MCF 10A (cell line): Measurements from ENCODE around the gene OXLD1. TPM values are rescaled to one million over a fixed set of nuclear protein-coding genes. Genes with fewer than 3 reads are reported as not detected.
A peak's percentile ranks its signal among the peaks of the same experiment; 100 is the strongest.

Experiments used
- Bru-seq: library from RNA; stranded (reverse); fragments of 400-500 nt; gene quantifications from one replicate; lab custom pipeline; 2021; lab: Mats Ljungman, UMichigan
- BruChase-seq, 2 experiments: library from RNA; stranded (reverse); fragments of 400-500 nt; gene quantifications; one replicate each; lab custom pipeline; 2021; lab: Mats Ljungman, UMichigan
- BruUV-seq: library from RNA; stranded (reverse); fragments of 400-500 nt; replicated peaks from 2 replicates; lab custom pipeline; 2021; lab: Mats Ljungman, UMichigan
- CTCF ChIA-PET: fragments of 300-600 bp; sonication (Branson Sonifier 250); formaldehyde crosslinking; extraction: SDS; loops from one replicate; lab custom pipeline; 2021; ENCODE audit warnings: antibody characterized with exemption, inconsistent platforms; lab: Yijun Ruan, JAX
- POLR2A ChIA-PET: fragments of 300-600, 350-650 bp; sonication (Branson Sonifier 250); formaldehyde crosslinking; extraction: SDS; loops from one replicate; lab custom pipeline; 2020; ENCODE audit warnings: antibody characterized with exemption, inconsistent platforms; lab: Yijun Ruan, JAX
- DNase-seq: peaks from one replicate; pipeline ENCODE4 v3.0.0-alpha.2; 2018; ENCODE audit not compliant: unreplicated experiment
- H3K27ac Mint-ChIP-seq: one replicate; pipeline ENCODE4 v1.8.0; 2022; ENCODE audit warnings: mild to moderate bottlenecking, low read depth, mixed read lengths; ENCODE audit not compliant: unreplicated experiment
- H3K27me3 Mint-ChIP-seq: one replicate; pipeline ENCODE4 v1.8.0; 2022; ENCODE audit warnings: mixed read lengths; ENCODE audit not compliant: insufficient read depth, unreplicated experiment
- H3K36me3 Mint-ChIP-seq: one replicate; pipeline ENCODE4 v1.8.0; 2022; ENCODE audit warnings: mild to moderate bottlenecking, moderate library complexity, mixed read lengths; ENCODE audit not compliant: insufficient read depth, unreplicated experiment
- H3K4me1 Mint-ChIP-seq: one replicate; pipeline ENCODE4 v1.8.0; 2022; ENCODE audit warnings: mixed read lengths; ENCODE audit not compliant: insufficient read depth, unreplicated experiment
- H3K4me3 Mint-ChIP-seq: one replicate; pipeline ENCODE4 v1.8.0; 2022; ENCODE audit warnings: mild to moderate bottlenecking, moderate library complexity, mixed read lengths; ENCODE audit not compliant: unreplicated experiment
- H3K9me3 Mint-ChIP-seq: one replicate; pipeline ENCODE4 v1.8.0; 2022; ENCODE audit warnings: mixed read lengths; ENCODE audit not compliant: unreplicated experiment
- intact Hi-C: fragments of 100-400 bp; cut with micrococcal nuclease; formaldehyde crosslinking; loops from 2 replicates; pipeline ENCODE4 v1.14.1; 2022
- long read RNA-seq: library from polyadenylated mRNA; stranded (forward); transcript quantifications from one replicate; pipeline ENCODE4 v2.0.0, GENCODE V29; 2022
- total RNA-seq: library from RNA; stranded (reverse); gene quantifications from 2 replicates; pipeline ENCODE4 v1.2.3, GENCODE V29; 2022
- TF ChIP-seq, protein P1 (sequence below): fragments of 200-600 bp; IDR thresholded peaks from one replicate; pipeline ENCODE4 v1.8.0; 2022; ENCODE audit warnings: antibody characterized with exemption, mild to moderate bottlenecking; ENCODE audit not compliant: unreplicated experiment

Gene OXLD1
- total RNA-seq (47.6 and 54.8 TPM in 2 replicates), Bru-seq, nascent RNA (percentile 72 among the genes with signal in this experiment), BruChase-seq, experiment 1, labeled RNA remaining after a 6-hour chase (percentile 76 among the genes with signal in this experiment), BruChase-seq, experiment 2, labeled RNA remaining after a 2-hour chase (percentile 83 among the genes with signal in this experiment)
- long read RNA-seq, transcript OXLD1-207 (2 exons, 821 nt) = minor isoform, 19 of 89 reads
- long read RNA-seq, transcript OXLD1-201 (2 exons, 620 nt) = major isoform, 36 of 89 reads
- long read RNA-seq, transcript OXLD1-206 (1 exons, 1,600 nt) = minor isoform, 23 of 89 reads
- long read RNA-seq, partial matches to known transcripts = 0 of 89 reads
- long read RNA-seq, other reads (novel, unspliced or antisense) = 6 of 89 reads

DNA sequence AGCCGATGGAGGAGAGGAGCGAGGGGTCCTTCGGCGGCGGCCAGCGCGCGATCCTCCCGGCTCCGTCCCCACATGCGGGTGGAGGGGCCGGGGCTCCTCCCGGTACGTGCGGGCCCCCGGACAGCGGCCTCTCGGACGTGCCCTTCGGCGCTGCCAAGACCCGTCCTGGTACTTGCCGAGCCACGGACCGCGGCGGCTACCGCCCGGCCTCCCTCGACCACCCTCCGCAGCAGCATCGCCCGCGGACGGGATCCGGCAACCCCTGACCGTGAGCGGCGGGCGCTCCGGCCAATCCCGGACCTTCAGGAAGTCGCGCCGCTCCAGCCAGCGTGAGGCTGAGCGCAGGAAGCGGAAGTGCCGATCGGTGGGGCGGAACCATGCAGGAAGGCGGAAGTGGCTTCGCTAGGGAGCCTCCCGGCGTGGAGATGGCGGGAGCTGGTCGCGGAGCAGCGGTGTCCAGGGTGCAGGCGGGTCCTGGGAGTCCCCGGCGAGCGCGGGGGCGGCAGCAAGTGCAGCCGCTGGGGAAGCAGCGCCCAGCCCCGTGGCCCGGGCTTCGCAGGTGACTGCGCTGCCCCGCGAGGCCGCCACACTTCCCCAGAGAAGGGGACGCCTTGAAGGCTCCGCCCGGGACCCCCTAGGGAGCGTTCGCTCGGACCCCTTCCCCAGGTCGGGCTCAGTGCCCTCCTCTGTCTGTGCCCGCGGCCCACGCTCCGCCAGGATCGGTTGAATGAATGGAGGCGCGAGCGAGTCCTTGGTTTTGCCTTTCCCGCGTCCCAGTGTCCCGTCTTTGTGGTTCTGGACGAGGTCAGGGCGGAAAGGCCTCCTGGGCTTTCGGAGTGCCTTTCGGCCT lies at the start of gene OXLD1, which contains the start of gene CCDC137:
OXLD1 (minus strand) TSS at position 264 of the 850 bp plus-strand sequence; CDS start at position 236, 28 bp downstream.
CCDC137 (plus strand) TSS at position 396 of the 850 bp plus-strand sequence; CDS start at position 426, 30 bp downstream.
- BruUV-seq = no TSS peak

DNA sequence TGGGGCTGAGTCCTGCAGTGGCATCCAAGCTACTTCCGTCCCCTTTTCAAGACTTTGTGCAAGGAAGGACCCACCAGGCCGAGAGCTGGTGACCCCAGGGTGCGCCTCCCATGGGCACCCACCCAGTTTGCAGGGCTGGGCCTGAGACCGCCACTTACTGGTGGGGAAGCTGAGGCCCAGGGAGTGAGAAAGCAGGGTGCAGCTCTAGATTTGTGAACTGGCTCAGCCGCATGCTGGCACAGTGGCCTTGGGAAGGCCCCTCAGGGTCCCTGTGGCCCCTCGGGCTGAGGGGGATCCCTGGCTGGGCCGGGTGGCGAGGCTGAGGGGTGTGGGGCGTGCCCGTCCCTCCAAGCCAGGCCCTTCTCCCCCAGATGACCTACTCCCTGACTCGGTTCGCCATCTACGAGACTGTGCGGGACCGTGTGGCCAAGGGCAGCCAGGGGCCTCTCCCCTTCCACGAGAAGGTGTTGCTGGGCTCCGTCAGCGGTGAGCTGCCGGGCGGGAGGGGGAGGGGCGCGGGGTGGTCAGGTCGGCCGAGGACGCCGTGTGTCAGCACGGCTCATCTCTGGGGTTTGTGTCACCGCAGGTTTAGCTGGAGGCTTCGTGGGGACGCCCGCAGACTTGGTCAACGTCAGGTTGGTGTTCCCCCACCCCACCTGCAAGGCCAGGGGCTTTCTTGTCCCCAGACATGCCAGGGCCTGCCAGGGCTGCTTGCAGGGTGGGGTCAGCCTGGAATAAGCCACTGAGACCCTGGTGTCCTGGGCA lies 48.9 kb upstream of the OXLD1 start:
- no peak overlapping the region for H3K27ac Mint-ChIP-seq
- peaks cover 36% of the 10 kb centered on the region for H3K36me3 Mint-ChIP-seq
- no peaks in the 10 kb centered on the region for H3K9me3 Mint-ChIP-seq
- H3K4me1 Mint-ChIP-seq = peaks cover 6% of the 10 kb centered on the region
- H3K27me3 Mint-ChIP-seq = no peaks in the 10 kb centered on the region
- POLR2A ChIA-PET = interaction anchor here (0.8 to 5.7 kb wide), 3 partner anchors 8 to 146 kb away, joined by 4 to 63 read pairs (median 49); partner anchors contain the start of gene MRPL12
- CTCF ChIA-PET = interaction anchor here (0.6 to 1.2 kb wide), 2 partner anchors 8 to 143 kb away, joined by 3 to 4 read pairs; no protein-coding TSS in a partner anchor
- no peak overlapping the region for H3K4me3 Mint-ChIP-seq
- TF ChIP-seq, protein P1, sequence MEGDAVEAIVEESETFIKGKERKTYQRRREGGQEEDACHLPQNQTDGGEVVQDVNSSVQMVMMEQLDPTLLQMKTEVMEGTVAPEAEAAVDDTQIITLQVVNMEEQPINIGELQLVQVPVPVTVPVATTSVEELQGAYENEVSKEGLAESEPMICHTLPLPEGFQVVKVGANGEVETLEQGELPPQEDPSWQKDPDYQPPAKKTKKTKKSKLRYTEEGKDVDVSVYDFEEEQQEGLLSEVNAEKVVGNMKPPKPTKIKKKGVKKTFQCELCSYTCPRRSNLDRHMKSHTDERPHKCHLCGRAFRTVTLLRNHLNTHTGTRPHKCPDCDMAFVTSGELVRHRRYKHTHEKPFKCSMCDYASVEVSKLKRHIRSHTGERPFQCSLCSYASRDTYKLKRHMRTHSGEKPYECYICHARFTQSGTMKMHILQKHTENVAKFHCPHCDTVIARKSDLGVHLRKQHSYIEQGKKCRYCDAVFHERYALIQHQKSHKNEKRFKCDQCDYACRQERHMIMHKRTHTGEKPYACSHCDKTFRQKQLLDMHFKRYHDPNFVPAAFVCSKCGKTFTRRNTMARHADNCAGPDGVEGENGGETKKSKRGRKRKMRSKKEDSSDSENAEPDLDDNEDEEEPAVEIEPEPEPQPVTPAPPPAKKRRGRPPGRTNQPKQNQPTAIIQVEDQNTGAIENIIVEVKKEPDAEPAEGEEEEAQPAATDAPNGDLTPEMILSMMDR = no peak
- intact Hi-C loops = no loop called here
- DNase-seq = no peak
- no TSS peak for BruUV-seq

More for the DNA sequence above, at the start of gene OXLD1, which contains the start of gene CCDC137:
- ChIA-PET POLR2A (interaction anchor here (0.6 to 8.0 kb wide), 20 partner anchors 10 to 1276 kb away, joined by 3 to 101 read pairs (median 4); partner anchors contain the start of genes ARL16, HGS, MCRIP1 and MRPL12), CTCF (no interaction called here)
- H3K4me3 Mint-ChIP-seq = peak within 1 kb of the TSS; percentile 85
- no peaks in the 10 kb centered on the region for H3K9me3 Mint-ChIP-seq
- H3K36me3 Mint-ChIP-seq = peaks cover 43% of the 10 kb centered on the region
- TF ChIP-seq, protein P1 = no peak
- no peaks in the 10 kb centered on the region for H3K27me3 Mint-ChIP-seq
- peak within 1 kb of the TSS; percentile 79 for H3K27ac Mint-ChIP-seq
- peak; percentile 92 for DNase-seq
- H3K4me1 Mint-ChIP-seq = peaks cover 15% of the 10 kb centered on the region
- intact Hi-C loops = loop anchor here (2.0 kb wide), 3 partner anchors 16 to 30 kb away; partner anchors contain the start of genes ARL16, NPLOC4 and TSPAN10

DNA sequence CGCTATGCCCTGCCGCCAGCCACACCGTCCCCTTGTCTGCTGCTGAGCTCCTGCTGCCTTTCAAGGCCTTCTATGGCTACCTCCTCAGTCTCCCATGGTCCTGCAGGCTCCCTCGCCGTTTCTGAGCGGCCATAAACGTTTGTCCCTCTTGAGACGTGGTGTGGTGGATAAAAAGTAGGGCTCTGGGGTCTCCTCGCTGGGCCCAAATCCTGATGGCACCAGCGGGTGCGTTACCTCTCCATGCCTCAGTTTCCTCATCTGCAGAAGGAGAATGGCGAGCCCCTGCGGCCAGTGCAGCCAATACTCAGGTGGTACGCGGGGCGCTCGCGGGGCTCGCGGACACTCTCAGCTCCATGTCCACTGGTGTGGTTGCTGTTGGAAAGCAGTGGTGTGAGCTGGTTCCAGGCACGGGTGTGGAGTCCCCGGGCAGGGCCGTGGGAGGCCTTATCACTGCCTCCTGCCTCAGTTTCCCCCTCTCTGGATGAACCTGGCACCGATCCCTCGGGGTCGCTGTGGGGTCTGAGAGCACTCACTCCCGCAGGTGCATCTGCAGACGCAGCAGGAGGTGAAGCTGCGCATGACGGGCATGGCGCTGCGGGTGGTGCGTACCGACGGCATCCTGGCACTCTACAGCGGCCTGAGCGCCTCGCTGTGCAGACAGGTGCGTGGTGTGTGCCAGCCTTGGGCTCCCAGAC lies 48.2 kb upstream of the OXLD1 start:
- DNase-seq = no peak
- peaks cover 6% of the 10 kb centered on the region for H3K4me1 Mint-ChIP-seq
- ChIA-PET POLR2A (interaction anchor here (0.5 to 5.7 kb wide), 5 partner anchors 9 to 147 kb away, joined by 3 to 63 read pairs (median 4); partner anchors contain the start of genes MCRIP1 and MRPL12), CTCF (interaction anchor here (0.6 to 1.2 kb wide), 3 partner anchors 9 to 142 kb away, joined by 3 to 4 read pairs (median 3); partner anchors contain the start of genes ARL16 and HGS)
- H3K9me3 Mint-ChIP-seq = no peaks in the 10 kb centered on the region
- no peak overlapping the region for H3K27ac Mint-ChIP-seq
- TF ChIP-seq, protein P1 = no peak
- H3K4me3 Mint-ChIP-seq = no peak overlapping the region
- no peaks in the 10 kb centered on the region for H3K27me3 Mint-ChIP-seq
- peaks cover 42% of the 10 kb centered on the region for H3K36me3 Mint-ChIP-seq
- intact Hi-C loops = no loop called here
- BruUV-seq = no TSS peak
